HCT116 (cell line): ENCODE measurements around the gene CLC. TPM values are rescaled to one million over a fixed set of nuclear protein-coding genes. Genes with fewer than 3 reads are reported as not detected.

Source experiments
- ATAC-seq: fragments of 200-7000 bp; cut with Tn5 transposase; 2 replicates; pipeline ENCODE4 v1.9.1; 2020; ENCODE audit warnings: mild to moderate bottlenecking, moderate library complexity
- BruUV-seq: library from RNA; stranded (reverse); fragments of 400-500 nt; replicated peaks from 2 replicates; lab custom pipeline; 2021; lab: Mats Ljungman, UMichigan
- CTCF ChIA-PET: fragments of 300-600 bp; sonication (Branson Sonifier 250); formaldehyde crosslinking; loops from one replicate; lab custom pipeline; 2021; ENCODE audit warnings: antibody characterized with exemption; lab: Charles Lee
- POLR2A ChIA-PET: fragments of 300-600, 350-600 bp; sonication (Branson Sonifier 250); formaldehyde crosslinking; loops from one replicate; lab custom pipeline; 2021; ENCODE audit warnings: antibody characterized with exemption; lab: Charles Lee
- RAD21 ChIA-PET, 2 experiments: fragments of 300-600 bp; sonication (Branson Sonifier 250); formaldehyde crosslinking; loops; one replicate each; lab custom pipeline; 2023; ENCODE audit warnings: low total read pairs in 2 of 2; ENCODE audit not compliant: uncharacterized antibody in 2 of 2, unreplicated experiment in 2 of 2, low non-redundant PET in 1 of 2; lab: Charles Lee
- DNase-seq: peaks from one replicate; pipeline ENCODE4 v3.0.0-alpha.2; 2010; ENCODE audit warnings: low read depth, low spot score
- H2AFZ ChIP-seq: fragments of 200-600 bp; shearing (Covaris generic), sonication (generic); 2 replicates; pipeline ENCODE4 v1.6.1; 2017; ENCODE audit warnings: low read depth, mixed run types, mixed read lengths, antibody characterized with exemption, low read length; ENCODE audit not compliant: poor library complexity, severe bottlenecking
- H3K27ac ChIP-seq: 2 replicates; pipeline ENCODE4 v1.5.1; 2012; ENCODE audit warnings: low read depth, low read length
- H3K27me3 ChIP-seq: fragments of 200-600 bp; sonication (generic); 2 replicates; pipeline ENCODE4 v1.6.1; 2016; ENCODE audit warnings: mixed run types, low read length, mixed read lengths; ENCODE audit not compliant: insufficient read depth
- H3K36me3 ChIP-seq, 2 experiments: fragments of 200-500 bp in 1 of 2; fragments of 200-600 bp in 1 of 2; sonication (Bioruptor generic) in 1 of 2; sonication (generic) in 1 of 2; 2 replicates each; pipeline versions ENCODE4 v1.5.1 to v1.6.1; 2014 to 2016; ENCODE audit warnings: low read length in 2 of 2, inconsistent platforms in 1 of 2, mixed read lengths in 1 of 2, mixed run types in 1 of 2; ENCODE audit not compliant: insufficient read depth in 2 of 2, control insufficient read depth in 1 of 2
- H3K4me1 ChIP-seq, 2 experiments: fragments of 200-600 bp in 1 of 2; sonication (generic) in 1 of 2; 2 replicates each; pipeline versions ENCODE4 v1.5.1 to v1.6.1; 2012 to 2017; ENCODE audit warnings: low read length in 2 of 2, inconsistent platforms in 1 of 2, mild to moderate bottlenecking in 1 of 2, mixed read lengths in 1 of 2, mixed run types in 1 of 2, moderate library complexity in 1 of 2; ENCODE audit not compliant: insufficient read depth in 2 of 2, control insufficient read depth in 1 of 2
- H3K4me2 ChIP-seq: fragments of 200-600 bp; sonication (generic); 2 replicates; pipeline ENCODE4 v1.6.1; 2017; ENCODE audit warnings: mixed run types, low read length, mixed read lengths
- H3K4me3 ChIP-seq, 2 experiments: fragments of 200-600 bp in 1 of 2; sonication (generic) in 1 of 2; replicated peaks in 1 of 2; 2 replicates each; pipeline ENCODE4 v1.5.1; 2011 to 2016; ENCODE audit warnings: low read length in 2 of 2, control low read depth in 1 of 2, low read depth in 1 of 2, mild to moderate bottlenecking in 1 of 2, mixed read lengths in 1 of 2, mixed run types in 1 of 2
- H3K79me2 ChIP-seq: fragments of 200-600 bp; sonication (generic); 2 replicates; pipeline ENCODE4 v1.6.1; 2017; ENCODE audit warnings: mild to moderate bottlenecking, mixed run types, low read length, moderate library complexity, mixed read lengths; ENCODE audit not compliant: insufficient read depth
- H3K9ac ChIP-seq: fragments of 200-600 bp; sonication (generic); 2 replicates; pipeline ENCODE4 v1.6.1; 2016; ENCODE audit warnings: low read length, mixed read lengths
- H3K9me2 ChIP-seq: fragments of 200-600 bp; sonication (generic), shearing (Covaris generic); 2 replicates; pipeline ENCODE4 v1.6.1; 2017; ENCODE audit warnings: mixed run types, mild to moderate bottlenecking, moderate library complexity; ENCODE audit not compliant: insufficient read depth
- H3K9me3 ChIP-seq, 2 experiments: fragments of 200-500 bp in 1 of 2; fragments of 200-600 bp in 1 of 2; sonication (Bioruptor generic) in 1 of 2; sonication (generic) in 1 of 2; 2 replicates each; pipeline ENCODE4 v1.6.1; 2014 to 2017; ENCODE audit warnings: low read length in 2 of 2, mixed read lengths in 2 of 2, inconsistent platforms in 1 of 2, low read depth in 1 of 2, mild to moderate bottlenecking in 1 of 2, mixed run types in 1 of 2, moderate library complexity in 1 of 2; ENCODE audit not compliant: control insufficient read depth in 1 of 2, insufficient read depth in 1 of 2
- H4K20me1 ChIP-seq: fragments of 200-600 bp; sonication (generic), shearing (Covaris generic); 2 replicates; pipeline ENCODE4 v1.6.1; 2017; ENCODE audit warnings: mixed run types, mild to moderate bottlenecking, moderate library complexity; ENCODE audit not compliant: insufficient read depth
- EGR1 ChIP-seq: IDR thresholded peaks from 2 replicates; pipeline ENCODE4 v1.6.1; 2012; ENCODE audit warnings: low read depth
- ELF1 ChIP-seq: IDR thresholded peaks from 2 replicates; pipeline ENCODE4 v1.6.1; 2012; ENCODE audit warnings: low read depth, borderline replicate concordance
- EZH2phosphoT487 ChIP-seq: fragments of 200-600 bp; IDR thresholded peaks from 2 replicates; pipeline ENCODE4 v1.6.1; 2018; ENCODE audit warnings: antibody characterized with exemption, borderline replicate concordance
- FOSL1 ChIP-seq: IDR thresholded peaks from 2 replicates; pipeline ENCODE4 v1.6.1; 2012; ENCODE audit warnings: low read depth
- POLR2AphosphoS5 ChIP-seq: IDR thresholded peaks from 2 replicates; pipeline ENCODE4 v1.6.1; 2011; ENCODE audit warnings: mild to moderate bottlenecking, low read depth, low read length, moderate library complexity
- RAD21 ChIP-seq: IDR thresholded peaks from 2 replicates; pipeline ENCODE4 v1.6.1; 2012; ENCODE audit warnings: low read depth, mild to moderate bottlenecking
- SRF ChIP-seq: IDR thresholded peaks from 2 replicates; pipeline ENCODE4 v1.6.1; 2012; ENCODE audit warnings: low read depth
- TCF7L2 ChIP-seq: IDR thresholded peaks from 2 replicates; pipeline ENCODE4 v1.7.0; 2011; ENCODE audit warnings: borderline replicate concordance, inconsistent platforms; ENCODE audit not compliant: insufficient read depth, insufficient read length; ENCODE audit errors: extremely low read depth
- YY1 ChIP-seq: IDR thresholded peaks from 2 replicates; pipeline ENCODE4 v1.6.1; 2011; ENCODE audit warnings: low read length, low read depth, moderate library complexity, mild to moderate bottlenecking; ENCODE audit not compliant: insufficient replicate concordance; ENCODE audit errors: extremely low read depth
- intact Hi-C: fragments of 100-400 bp; cut with micrococcal nuclease; formaldehyde crosslinking; loops from 2 replicates; pipeline ENCODE4 v1.10.0; 2022
- total RNA-seq: library from RNA; stranded (reverse); gene quantifications from one replicate; pipeline ENCODE4 v1.2.1, GENCODE V29; 2021; ENCODE audit not compliant: unreplicated experiment

CLC gene
- total RNA-seq, 1 experiment from 2014 or later = not detected

DNA sequence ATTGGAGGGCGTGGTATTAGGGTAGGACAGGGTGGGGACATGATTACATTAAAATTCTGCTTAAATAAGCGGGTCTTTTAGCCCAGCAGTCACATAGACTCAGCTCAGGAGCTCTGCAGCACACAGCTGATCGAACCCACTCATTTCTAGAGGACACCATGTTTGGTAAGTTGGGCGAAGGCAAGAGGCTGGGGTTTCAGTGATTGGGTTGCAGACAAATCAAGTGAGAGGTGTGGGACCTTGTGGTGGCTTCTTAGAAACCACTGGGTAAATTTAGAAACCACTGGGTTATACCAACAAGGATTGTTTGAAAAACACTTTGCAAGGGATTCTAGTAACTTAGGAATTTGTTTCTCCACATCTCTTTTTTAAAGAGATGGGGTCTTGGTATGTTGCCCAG lies 40.9 kb upstream of the CLC start, which contains the start of gene LEUTX:
Gene LEUTX (plus strand): TSS at position 92 of the 400 bp plus-strand sequence. CDS start 67 bp downstream, at position 159.
- CTCF ChIA-PET = interaction anchor here (1.7 kb wide), 1 partner anchor 14 kb away, joined by 5 read pairs; no protein-coding TSS in a partner anchor

DNA sequence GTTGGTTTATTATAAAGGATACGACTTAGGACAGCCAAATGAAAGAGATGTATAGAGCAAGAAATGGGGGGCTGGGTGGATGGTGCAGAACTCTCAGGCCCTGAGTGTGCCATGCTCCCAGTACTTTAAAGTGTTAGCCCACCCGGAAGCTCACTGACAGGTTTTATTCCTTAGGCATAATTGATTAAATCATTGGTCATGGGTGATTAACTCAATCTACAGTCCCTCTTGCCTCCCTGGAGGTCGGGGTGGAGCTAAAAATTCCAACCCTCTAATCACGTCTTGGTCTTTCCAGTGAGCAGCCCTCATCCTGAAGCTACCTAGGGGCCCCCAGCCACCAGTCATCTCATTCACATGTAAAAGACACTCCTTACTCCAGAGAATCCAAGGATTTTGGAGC lies 31.0 kb upstream of the CLC start:
- no peaks in the 10 kb centered on the region for H3K79me2 ChIP-seq
- no peaks in the 10 kb centered on the region for H3K4me1 ChIP-seq
- TF ChIP-seq YY1 (no peak), ELF1 (no peak), POLR2AphosphoS5 (no peak), TCF7L2 (no peak)
- H4K20me1 ChIP-seq = no peaks in the 10 kb centered on the region
- H3K9me2 ChIP-seq = no peaks in the 10 kb centered on the region
- H3K9ac ChIP-seq = no peak overlapping the region
- H3K36me3 ChIP-seq = no peaks in the 10 kb centered on the region
- ChIA-PET CTCF (interaction anchor here (0.6 to 3.0 kb wide), 2 partner anchors 25 to 365 kb away, joined by 3 to 9 read pairs; no protein-coding TSS in a partner anchor), POLR2A (no interaction called here), RAD21 (no interaction called here)
- no peak overlapping the region for H2AFZ ChIP-seq
- H3K27me3 ChIP-seq = no peaks in the 10 kb centered on the region
- no peak for DNase-seq
- no peak overlapping the region for H3K27ac ChIP-seq
- intact Hi-C loops = no loop called here
- no peak overlapping the region for H3K4me2 ChIP-seq
- no peaks in the 10 kb centered on the region for H3K9me3 ChIP-seq
- ATAC-seq = no peak
- H3K4me3 ChIP-seq = no peak overlapping the region
- no TSS peak for BruUV-seq

More for the DNA sequence above, 40.9 kb upstream of the CLC start, which contains the start of gene LEUTX:
- Histone ChIP-seq H2AFZ (no peak within 1 kb of the TSS), H3K27me3 (0 out of 2 replicates have a peak, but pooled peaks cover 6% of the 10 kb centered on the region)
- TF ChIP-seq RAD21 = no peak
- TF ChIP-seq EZH2phosphoT487 = no peak
- no peak for TF ChIP-seq EGR1
- TF ChIP-seq SRF = no peak
- TF ChIP-seq ELF1 = no peak
- TF ChIP-seq FOSL1 = no peak
- TF ChIP-seq, all 23 proteins: peak for 0
- Histone ChIP-seq H3K79me2 (no peaks in the 10 kb centered on the region), H3K36me3 (no peaks in the 10 kb centered on the region), H3K4me3 (no peak within 1 kb of the TSS), H3K4me2 (no peak within 1 kb of the TSS), H3K27ac (no peak within 1 kb of the TSS), H4K20me1 (no peaks in the 10 kb centered on the region), H3K4me1 (no peaks in the 10 kb centered on the region), H3K9me3 (no peaks in the 10 kb centered on the region), H3K9ac (no peak within 1 kb of the TSS), H3K9me2 (no peaks in the 10 kb centered on the region)
- intact Hi-C loops = no loop called here
- DNase-seq (no peak), ATAC-seq (no peak)
- POLR2A ChIA-PET = no interaction called here
- BruUV-seq = no TSS peak
- RAD21 ChIA-PET = no interaction called here
